Esophagus squamous epithelium (tissue), 5 donors: ENCODE data around the gene RPS6KB2. TPM values are rescaled to one million over a fixed set of nuclear protein-coding genes. Genes with fewer than 3 reads are reported as not detected.

ENCODE experiments used
- DNase-seq: peaks from one replicate; lab custom pipeline; 2025; lab: John Stamatoyannopoulos, UW
- H3K27ac ChIP-seq, 4 donors: fragments of 200-600 bp; sonication (generic); one replicate each; pipeline ENCODE4 v1.5.1; 2016 to 2019; ENCODE audit warnings: mild to moderate bottlenecking in 1 of 4
- H3K27me3 ChIP-seq, 4 donors: fragments of 200-600 bp; sonication (generic); 1 replicate in 3 of 4; 2 replicates in 1 of 4; pipeline versions ENCODE4 v1.5.1 to v1.6.0; 2017 to 2021; ENCODE audit warnings: antibody characterized with exemption in 1 of 4
- H3K36me3 ChIP-seq, 3 donors: fragments of 200-600 bp; sonication (generic); one replicate each; pipeline ENCODE4 v1.5.1; 2016 to 2019
- H3K4me1 ChIP-seq, 3 donors: fragments of 200-600 bp; sonication (generic); one replicate each; pipeline ENCODE4 v1.5.1; 2017 to 2019
- H3K4me3 ChIP-seq, 4 donors: fragments of 200-600 bp; sonication (generic); 1 replicate in 3 of 4; 2 replicates in 1 of 4; pipeline ENCODE4 v1.5.1; 2016 to 2019; ENCODE audit warnings: mild to moderate bottlenecking in 2 of 4, moderate library complexity in 1 of 4
- H3K9me3 ChIP-seq, 3 donors: fragments of 200-600 bp; sonication (generic); one replicate each; pipeline ENCODE4 v1.5.1; 2016 to 2019
- CTCF ChIP-seq, 6 experiments: fragments of 450-650 bp in 4 of 6; fragments of 200-600 bp in 2 of 6; sonication (generic) in 2 of 6; IDR thresholded peaks; one replicate each; pipeline ENCODE4 v1.5.1; 2016 to 2019; ENCODE audit warnings: antibody characterized with exemption in 6 of 6, mild to moderate bottlenecking in 4 of 6, moderate library complexity in 4 of 6
- POLR2A ChIP-seq, 4 donors: fragments of 450-650 bp; IDR thresholded peaks; one replicate each; pipeline ENCODE4 v1.6.1; 2017; ENCODE audit warnings: antibody characterized with exemption in 4 of 4, mild to moderate bottlenecking in 4 of 4, moderate library complexity in 3 of 4
- WGBS, 2 donors: methylation state at CpG; one replicate each; pipeline ENCODE4 v1.1.5; 2018; 5-methylcytosine and 5-hydroxymethylcytosine counted together
- intact Hi-C: fragments of 100-400 bp; cut with DNase I; formaldehyde crosslinking; loops from one replicate; pipeline ENCODE4 v1.15.0; 2022
- total RNA-seq, 4 donors: library from RNA; depleted of rRNA; stranded (reverse); fragments of >200 nt; gene quantifications; one replicate each; pipeline ENCODE4 v1.1.0, GENCODE V29; 2016
- donor health status: DM: yes; HTN: yes; CAD: no.

The RPS6KB2 gene
- total RNA-seq, 4 donors from 2014 or later = 67.5 to 121 (median 113) TPM

- Histone ChIP-seq H3K4me3 (no peak overlapping the region), H3K4me1 (peaks cover 29 to 76% (median 30%) of the 10 kb centered on the region in 3 donors), H3K27ac (no peak overlapping the region), H3K27me3 (no peaks in the 10 kb centered on the region), H3K9me3 (no peaks in the 10 kb centered on the region), H3K36me3 (peaks cover 27 to 74% (median 27%) of the 10 kb centered on the region in 3 donors)
- intact Hi-C loops = no loop called here
- TF ChIP-seq POLR2A (IDR thresholded peaks at IDR 0.05) (no peak), CTCF (IDR thresholded peaks at IDR 0.05) (no peak)
- no peak for DNase-seq
- WGBS, 2 donors = 76 to 82% methylated on average over 7 to 8 of the region's 24 CpGs
These were observed 30.2 kb upstream of the RPS6KB2 start for GRCh38 chr11:67397986-67398660.

- H3K4me1 ChIP-seq = peaks cover 21 to 76% (median 35%) of the 10 kb centered on the region in 3 donors
- intact Hi-C loops = no loop called here
- H3K36me3 ChIP-seq = peaks cover 27 to 67% (median 27%) of the 10 kb centered on the region in 3 donors
- 50 to 74% methylated on average over 2 to 14 of the region's 31 CpGs for WGBS, 2 donors
- H3K9me3 ChIP-seq = no peaks in the 10 kb centered on the region
- no peak for DNase-seq
- no peak overlapping the region for H3K4me3 ChIP-seq
- H3K27me3 ChIP-seq = peaks cover 0 to under 1% (median 0%) of the 10 kb centered on the region in 4 donors
- no peak overlapping the region for H3K27ac ChIP-seq
- TF ChIP-seq CTCF (IDR thresholded peaks at IDR 0.05) (no peak), POLR2A (IDR thresholded peaks at IDR 0.05) (no peak)
These were observed 29.4 kb upstream of the RPS6KB2 start for GRCh38 chr11:67398661-67399563.

- no peak for TF ChIP-seq POLR2A (IDR thresholded peaks at IDR 0.05)
- TF ChIP-seq CTCF (IDR thresholded peaks at IDR 0.05) = no peak
- no peak for DNase-seq
These were observed 27.9 kb upstream of the RPS6KB2 start for GRCh38 chr11:67400251-67400941.

GRCh38 chr11:67400942-67401494 is 27.3 kb upstream of the RPS6KB2 start:
- 0 to 5% methylated on average over 6 to 8 of the region's 27 CpGs for WGBS, 2 donors
- Histone ChIP-seq H3K4me1 (peaks cover 20 to 79% (median 35%) of the 10 kb centered on the region in 3 donors), H3K27ac (peak overlapping the region; percentile 90 to 98 (median 96)), H3K4me3 (peak overlapping the region; percentile 67 to 98 (median 84)), H3K36me3 (peaks cover 24 to 47% (median 27%) of the 10 kb centered on the region in 3 donors), H3K9me3 (no peaks in the 10 kb centered on the region), H3K27me3 (peaks cover 0 to 16% (median 0%) of the 10 kb centered on the region in 4 donors)
- TF ChIP-seq CTCF (IDR thresholded peaks at IDR 0.05) (peak in 1 of 6 experiments; percentile 3), POLR2A (IDR thresholded peaks at IDR 0.05) (no peak)
- intact Hi-C loops = loop anchor here (5.0 kb wide), 1 partner anchor 101 kb away; no protein-coding TSS in a partner anchor
- no peak for DNase-seq

More at GRCh38 chr11:67400251-67400941, 27.9 kb upstream of the RPS6KB2 start:
- no peaks in the 10 kb centered on the region for H3K9me3 ChIP-seq
- 15 to 23% methylated on average over 10 to 17 of the region's 23 CpGs for WGBS, 2 donors
- peaks cover 0 to 10% (median 0%) of the 10 kb centered on the region in 4 donors for H3K27me3 ChIP-seq
- peak overlapping the region; percentile 90 to 98 (median 96) for H3K27ac ChIP-seq
- intact Hi-C loops = loop anchor here (5.0 kb wide), 1 partner anchor 102 kb away; no protein-coding TSS in a partner anchor
- peaks cover 20 to 78% (median 35%) of the 10 kb centered on the region in 3 donors for H3K4me1 ChIP-seq
- peak overlapping the region; percentile 67 to 98 (median 84) for H3K4me3 ChIP-seq
- H3K36me3 ChIP-seq = peaks cover 27 to 54% (median 27%) of the 10 kb centered on the region in 3 donors
